Testis (tissue), 3 donors: ENCODE measurements around the gene SOCS7. TPM values are rescaled to one million over a fixed set of nuclear protein-coding genes. Genes with fewer than 3 reads are reported as not detected.

ENCODE experiments used
- DNase-seq: peaks from one replicate; pipeline ENCODE4 v3.0.0-alpha.2; 2019
- H3K27ac ChIP-seq, 2 donors: fragments of 200-600 bp; sonication (generic); one replicate each; pipeline ENCODE4 v1.5.1; 2019
- H3K27me3 ChIP-seq: fragments of 200-600 bp; sonication (generic); one replicate; pipeline ENCODE4 v1.5.1; 2019
- H3K36me3 ChIP-seq: fragments of 200-600 bp; sonication (generic); one replicate; pipeline ENCODE4 v1.5.1; 2017; ENCODE audit warnings: low read depth; ENCODE audit errors: missing control alignments
- H3K4me1 ChIP-seq: fragments of 200-600 bp; sonication (generic); one replicate; pipeline ENCODE4 v1.5.1; 2019
- H3K4me3 ChIP-seq, 2 donors: fragments of 200-600 bp; sonication (generic); one replicate each; pipeline ENCODE4 v1.5.1; 2017 to 2019
- H3K9me3 ChIP-seq: fragments of 200-600 bp; sonication (generic); one replicate; pipeline ENCODE4 v1.5.1; 2017
- POLR2A ChIP-seq: fragments of 450-650 bp; IDR thresholded peaks from one replicate; pipeline ENCODE4 v1.6.1; 2017; ENCODE audit warnings: antibody characterized with exemption, mild to moderate bottlenecking, moderate library complexity
- WGBS, 2 donors: methylation state at CpG; one replicate each; pipeline ENCODE4 v1.1.5; 2018; 5-methylcytosine and 5-hydroxymethylcytosine counted together
- intact Hi-C: fragments of 100-400 bp; cut with DNase I; formaldehyde crosslinking; loops from one replicate; pipeline ENCODE4 v1.15.1; 2023; ENCODE audit warnings: low total_unique reads
- polyA plus RNA-seq: library from polyadenylated mRNA; stranded (reverse); fragments of 350-450 nt; fragmentation: Illumina TruSeq; extraction: RNeasy Lipid Tissue Mini Kit (QIAGEN cat#74804); gene quantifications from one replicate; pipeline ENCODE4 v1.2.3, GENCODE V29; 2014; ENCODE audit warnings: low read depth, low replicate concordance; ENCODE audit not compliant: insufficient read depth
- total RNA-seq, 2 donors: library from RNA; depleted of rRNA; stranded (reverse); fragments of >200 nt; gene quantifications; one replicate each; pipeline ENCODE4 v1.2.3, GENCODE V29; 2016
- TF ChIP-seq, protein P1 (sequence below), 3 experiments: fragments of 450-650 bp in 2 of 3; fragments of 200-600 bp in 1 of 3; sonication (generic) in 1 of 3; IDR thresholded peaks; one replicate each; pipeline ENCODE4 v1.5.1; 2016 to 2019; ENCODE audit warnings: antibody characterized with exemption in 3 of 3, mild to moderate bottlenecking in 2 of 3, moderate library complexity in 1 of 3

Gene SOCS7
- total and polyA plus RNA-seq, 3 donors from 2014 or later, result 74.9 to 132 (median 132) TPM

DNA sequence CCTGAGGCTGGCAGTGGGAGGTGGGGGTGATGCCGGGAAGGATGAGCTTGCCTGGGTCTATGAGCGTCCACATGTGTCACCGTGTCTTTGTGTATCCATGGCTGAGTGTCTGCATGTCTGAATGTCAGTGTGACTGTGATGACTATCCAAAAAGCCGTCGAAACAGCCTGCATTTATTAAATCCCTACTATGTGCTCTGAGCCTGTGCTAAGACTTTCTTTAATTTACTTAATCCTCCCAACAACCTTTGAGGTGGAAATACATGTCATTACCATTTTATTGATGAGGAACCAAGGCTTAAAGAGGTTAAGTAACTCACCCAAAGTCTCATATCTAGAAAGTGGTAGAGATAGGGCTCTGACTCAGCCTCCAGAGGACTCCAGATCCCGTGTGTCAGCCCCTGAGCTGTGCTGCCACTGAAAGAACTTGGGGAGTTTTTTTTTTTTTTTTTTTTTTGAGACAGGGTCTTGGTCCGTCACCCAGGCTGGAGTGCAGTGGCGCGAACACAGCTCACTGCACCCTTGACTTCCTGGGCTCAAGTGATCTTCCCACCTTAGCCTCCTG, 96.6 kb downstream of the SOCS7 start:
- Histone ChIP-seq H3K36me3 (no peaks in the 10 kb centered on the region), H3K9me3 (no peaks in the 10 kb centered on the region), H3K27ac (no peak overlapping the region), H3K4me3 (no peak overlapping the region), H3K4me1 (peaks cover 31% of the 10 kb centered on the region), H3K27me3 (no peaks in the 10 kb centered on the region)
- DNase-seq, result no peak
- intact Hi-C loops, result no loop called here
- 75 to 78% methylated on average over 9 of the region's 9 CpGs for WGBS, 2 donors
- no peak for TF ChIP-seq POLR2A
- TF ChIP-seq, protein P1, sequence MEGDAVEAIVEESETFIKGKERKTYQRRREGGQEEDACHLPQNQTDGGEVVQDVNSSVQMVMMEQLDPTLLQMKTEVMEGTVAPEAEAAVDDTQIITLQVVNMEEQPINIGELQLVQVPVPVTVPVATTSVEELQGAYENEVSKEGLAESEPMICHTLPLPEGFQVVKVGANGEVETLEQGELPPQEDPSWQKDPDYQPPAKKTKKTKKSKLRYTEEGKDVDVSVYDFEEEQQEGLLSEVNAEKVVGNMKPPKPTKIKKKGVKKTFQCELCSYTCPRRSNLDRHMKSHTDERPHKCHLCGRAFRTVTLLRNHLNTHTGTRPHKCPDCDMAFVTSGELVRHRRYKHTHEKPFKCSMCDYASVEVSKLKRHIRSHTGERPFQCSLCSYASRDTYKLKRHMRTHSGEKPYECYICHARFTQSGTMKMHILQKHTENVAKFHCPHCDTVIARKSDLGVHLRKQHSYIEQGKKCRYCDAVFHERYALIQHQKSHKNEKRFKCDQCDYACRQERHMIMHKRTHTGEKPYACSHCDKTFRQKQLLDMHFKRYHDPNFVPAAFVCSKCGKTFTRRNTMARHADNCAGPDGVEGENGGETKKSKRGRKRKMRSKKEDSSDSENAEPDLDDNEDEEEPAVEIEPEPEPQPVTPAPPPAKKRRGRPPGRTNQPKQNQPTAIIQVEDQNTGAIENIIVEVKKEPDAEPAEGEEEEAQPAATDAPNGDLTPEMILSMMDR (IDR thresholded peaks at IDR 0.05), result no peak

DNA sequence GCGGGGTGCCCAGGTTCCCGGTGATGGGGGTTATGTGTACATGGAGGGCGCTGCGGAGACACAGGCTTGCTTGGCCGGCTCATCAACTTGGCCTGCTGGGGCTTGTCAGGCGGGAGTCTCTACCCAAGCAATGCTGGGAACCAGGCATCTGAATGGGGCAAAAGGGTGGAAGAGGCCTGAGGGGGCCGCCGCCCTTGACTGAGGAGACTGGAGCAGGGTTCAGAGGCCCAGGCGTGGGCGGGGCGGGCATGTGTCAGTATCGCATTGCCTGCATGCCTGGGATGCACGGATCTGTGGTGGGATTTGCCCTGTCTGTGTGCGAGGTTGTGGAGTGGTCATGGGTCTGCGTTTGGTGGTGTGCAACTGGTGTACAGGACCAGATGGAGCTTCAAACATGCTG, 97.7 kb downstream of the SOCS7 start:
- DNase-seq, result no peak
- H3K4me1 ChIP-seq, result peaks cover 28% of the 10 kb centered on the region

DNA sequence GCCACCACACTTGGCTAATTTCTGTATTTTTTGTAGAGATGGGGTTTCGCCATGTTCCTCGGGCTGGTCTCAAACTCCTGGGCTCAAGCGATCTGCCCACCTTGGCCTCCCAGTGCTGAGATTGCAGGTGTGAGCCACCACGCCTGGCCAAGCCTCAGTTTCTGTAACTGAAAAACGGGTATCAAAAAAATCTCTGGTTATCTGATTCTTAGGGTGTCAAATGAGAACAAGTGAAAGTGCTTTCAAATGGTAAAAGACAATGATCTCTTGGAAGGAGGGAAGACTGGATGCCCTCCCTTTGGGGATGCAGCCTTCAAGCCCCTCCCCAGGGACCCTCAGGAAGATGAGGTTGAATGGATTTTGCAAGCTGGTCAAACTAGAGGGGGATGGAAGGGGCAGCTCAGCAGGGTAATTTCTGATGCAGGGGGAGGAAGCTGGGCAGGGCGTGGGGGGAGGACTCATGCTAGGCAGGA, 98.9 kb downstream of the SOCS7 start:
- Histone ChIP-seq H3K27ac (no peak overlapping the region), H3K4me3 (no peak overlapping the region), H3K4me1 (peaks cover 38% of the 10 kb centered on the region), H3K9me3 (no peaks in the 10 kb centered on the region), H3K36me3 (no peaks in the 10 kb centered on the region), H3K27me3 (no peaks in the 10 kb centered on the region)
- intact Hi-C loops, result no loop called here
- no peak for DNase-seq
- 57 to 85% methylated on average over 6 of the region's 6 CpGs for WGBS, 2 donors
- TF ChIP-seq, protein P1 (IDR thresholded peaks at IDR 0.05), result no peak
- no peak for TF ChIP-seq POLR2A

More for the DNA sequence above, 97.7 kb downstream of the SOCS7 start:
- Histone ChIP-seq H3K27me3 (no peaks in the 10 kb centered on the region), H3K4me3 (no peak overlapping the region), H3K9me3 (no peaks in the 10 kb centered on the region), H3K36me3 (no peaks in the 10 kb centered on the region), H3K27ac (no peak overlapping the region)
- intact Hi-C loops, result no loop called here
- TF ChIP-seq, protein P1 (IDR thresholded peaks at IDR 0.05), result no peak
- no peak for TF ChIP-seq POLR2A
- 62% methylated on average over 13 of the region's 15 CpGs; no CpG with 5 or more reads in 1 of the 2 donors for WGBS, 2 donors

DNA sequence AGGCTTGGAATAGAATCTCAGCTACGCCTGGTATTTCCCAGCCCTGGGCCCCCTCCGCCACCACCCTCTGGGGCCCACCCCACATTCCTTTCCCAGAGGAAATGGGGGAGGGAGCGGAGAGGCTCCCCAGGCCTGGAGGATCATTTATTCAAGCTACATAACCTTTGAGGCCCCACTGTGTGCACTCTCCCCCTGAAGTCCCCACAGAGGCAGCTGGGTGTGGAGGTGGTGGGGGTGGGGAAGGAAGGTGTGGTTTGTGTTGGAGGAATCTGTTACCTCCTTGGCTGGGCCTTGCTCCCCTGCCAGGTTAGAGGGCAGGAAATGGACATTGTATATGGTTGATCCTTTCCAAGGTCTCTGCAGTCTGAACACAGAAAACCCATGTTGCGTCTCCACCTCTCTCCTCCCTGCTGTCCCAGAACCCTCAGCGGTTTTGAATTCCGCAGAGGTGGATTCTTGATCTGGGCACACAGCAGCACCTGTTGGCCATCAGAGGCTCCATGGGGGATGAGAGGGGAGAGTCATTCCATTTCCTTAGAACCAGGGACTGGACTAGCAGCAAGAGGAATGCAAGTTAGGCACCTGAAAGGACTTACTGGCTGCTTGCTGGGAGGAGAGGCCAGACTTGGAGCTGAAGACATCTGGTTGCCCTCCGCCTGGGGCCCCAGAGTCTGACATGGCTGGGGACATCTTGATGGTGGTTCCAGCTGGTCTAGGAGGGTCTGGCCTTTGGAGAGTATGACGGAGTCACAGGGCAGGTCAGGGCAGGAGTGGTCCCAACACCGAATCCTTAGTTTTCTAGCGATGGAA, 99.6 kb downstream of the SOCS7 start:
- no peak overlapping the region for H3K4me3 ChIP-seq
- no peak overlapping the region for H3K27ac ChIP-seq
- peaks cover 38% of the 10 kb centered on the region for H3K4me1 ChIP-seq
- DNase-seq, result no peak
- intact Hi-C loops, result no loop called here
- WGBS, 2 donors, result 61 to 62% methylated on average over 6 to 10 of the region's 10 CpGs
- no peaks in the 10 kb centered on the region for H3K9me3 ChIP-seq
- no peaks in the 10 kb centered on the region for H3K27me3 ChIP-seq
- H3K36me3 ChIP-seq, result no peaks in the 10 kb centered on the region
- no peak for TF ChIP-seq POLR2A
- TF ChIP-seq, protein P1 (IDR thresholded peaks at IDR 0.05), result no peak
